Ovary (tissue), 9 donors: ENCODE measurements around the gene AKAP6. TPM values are rescaled to one million over a fixed set of nuclear protein-coding genes. Genes with fewer than 3 reads are reported as not detected.

ENCODE experiments used
- DNase-seq, 5 donors: peaks; one replicate each; pipeline ENCODE4 v3.0.0-alpha.2; 2019 to 2020
- H3K27ac ChIP-seq, 2 donors: fragments of 200-600 bp; one replicate each; pipeline versions ENCODE4 v1.5.1 to v1.8.0; 2019 to 2022
- H3K27me3 ChIP-seq: fragments of 200-600 bp; one replicate; pipeline ENCODE4 v1.8.0; 2022
- H3K36me3 ChIP-seq: fragments of 200-600 bp; sonication (generic); one replicate; pipeline ENCODE4 v1.5.1; 2019
- H3K4me1 ChIP-seq: one replicate; pipeline ENCODE4 v1.8.1; 2013; ENCODE audit warnings: mild to moderate bottlenecking, moderate library complexity; ENCODE audit not compliant: insufficient read depth
- H3K4me3 ChIP-seq: fragments of 200-600 bp; sonication (generic); one replicate; pipeline ENCODE4 v1.5.1; 2017
- H3K9me3 ChIP-seq, 2 donors: fragments of 200-600 bp in 1 of 2; sonication (generic) in 1 of 2; one replicate each; pipeline versions ENCODE4 v1.5.1 to v1.8.1; 2013 to 2019; ENCODE audit warnings: mild to moderate bottlenecking in 1 of 2, moderate library complexity in 1 of 2
- EP300 ChIP-seq: sonication (generic); formaldehyde crosslinking; IDR thresholded peaks from one replicate; pipeline ENCODE4 v1.6.1; 2017; ENCODE audit warnings: antibody characterized with exemption
- POLR2A ChIP-seq: fragments of 450-650 bp; IDR thresholded peaks from one replicate; pipeline ENCODE4 v1.6.1; 2017; ENCODE audit warnings: antibody characterized with exemption, mild to moderate bottlenecking, moderate library complexity
- WGBS, 3 donors: extraction: QIAGEN DNeasy Blood & Tissue Kit in 1 of 3; methylation state at CpG; one replicate each; pipeline versions ENCODE4 v1.1.5 to v1.1.7; 2013 to 2017; 5-methylcytosine and 5-hydroxymethylcytosine counted together
- intact Hi-C, 4 donors: fragments of 100-400 bp; cut with DNase I; formaldehyde crosslinking; loops; one replicate each; pipeline versions ENCODE4 v1.11.0 to v1.15.1; 2022 to 2023
- polyA plus RNA-seq, 2 donors: library from polyadenylated mRNA; stranded (reverse); fragments of 200-250 nt in 1 of 2; fragments of 350-450 nt in 1 of 2; fragmentation: Illumina TruSeq in 1 of 2; extraction: RNeasy Lipid Tissue Mini Kit (QIAGEN cat#74804) in 1 of 2; gene quantifications; one replicate each; pipeline ENCODE4 v1.2.3, GENCODE V29; 2013 to 2014
- total RNA-seq, 7 donors: library from RNA; depleted of rRNA in 2 of 7; stranded (reverse); fragments of >200 nt in 2 of 7; fragmentation: NEBNext Ultra II Directional in 3 of 7; extraction: Animal tissue kit (Norgen Biotek cat#: 25700) in 3 of 7; gene quantifications; one replicate each; pipeline versions ENCODE4 v1.1.0 to v1.2.4, GENCODE V29; 2016 to 2023
- TF ChIP-seq, protein P1 (sequence below), 3 donors: fragments of 450-650 bp in 2 of 3; fragments of 200-600 bp in 1 of 3; IDR thresholded peaks; one replicate each; pipeline versions ENCODE4 v1.5.1 to v1.8.0; 2016 to 2022; ENCODE audit warnings: antibody characterized with exemption in 3 of 3, mild to moderate bottlenecking in 1 of 3
- donor health status: DM: no; HTN: no; CAD: no; lungs with moderate emphysema.
- donor health status: DM: no; HTN: no; CAD: no.
- donor health status: Bipolar disorder and iron deficiency.
- donor health status: DM: yes; HTN: yes; CAD: no.
- donor health status: DM: no; HTN: no; CAD: no.
- donor health status: DM: yes; HTN: yes; CAD: no.

Gene AKAP6
- total and polyA plus RNA-seq, 9 donors = 2.3 to 13.1 (median 6.9) TPM

DNA sequence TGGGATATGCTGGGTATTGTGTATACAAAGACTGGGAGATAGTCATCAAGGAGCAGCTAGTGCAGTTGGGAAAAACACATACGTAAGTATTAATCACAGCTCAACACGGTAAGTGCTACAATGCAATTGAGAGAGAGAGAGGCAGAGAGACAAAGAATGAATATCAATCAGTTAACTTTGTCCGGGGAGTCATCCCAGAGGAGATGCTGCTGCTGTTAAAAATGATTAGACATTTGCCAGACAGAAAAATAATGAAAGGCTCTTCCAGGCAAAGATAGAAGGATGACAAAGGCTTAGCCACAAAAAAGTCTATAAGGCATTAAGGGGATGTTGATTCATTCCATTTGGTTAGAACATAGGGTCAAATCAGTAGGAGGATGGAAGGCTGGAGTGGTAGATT lies 45.1 kb downstream of the AKAP6 start:
- Histone ChIP-seq H3K4me3 (no peak overlapping the region), H3K9me3 (no peaks in the 10 kb centered on the region), H3K27me3 (no peaks in the 10 kb centered on the region), H3K27ac (no peak overlapping the region), H3K4me1 (no peaks in the 10 kb centered on the region), H3K36me3 (no peaks in the 10 kb centered on the region)
- intact Hi-C loops = no loop called here
- TF ChIP-seq, protein P1, sequence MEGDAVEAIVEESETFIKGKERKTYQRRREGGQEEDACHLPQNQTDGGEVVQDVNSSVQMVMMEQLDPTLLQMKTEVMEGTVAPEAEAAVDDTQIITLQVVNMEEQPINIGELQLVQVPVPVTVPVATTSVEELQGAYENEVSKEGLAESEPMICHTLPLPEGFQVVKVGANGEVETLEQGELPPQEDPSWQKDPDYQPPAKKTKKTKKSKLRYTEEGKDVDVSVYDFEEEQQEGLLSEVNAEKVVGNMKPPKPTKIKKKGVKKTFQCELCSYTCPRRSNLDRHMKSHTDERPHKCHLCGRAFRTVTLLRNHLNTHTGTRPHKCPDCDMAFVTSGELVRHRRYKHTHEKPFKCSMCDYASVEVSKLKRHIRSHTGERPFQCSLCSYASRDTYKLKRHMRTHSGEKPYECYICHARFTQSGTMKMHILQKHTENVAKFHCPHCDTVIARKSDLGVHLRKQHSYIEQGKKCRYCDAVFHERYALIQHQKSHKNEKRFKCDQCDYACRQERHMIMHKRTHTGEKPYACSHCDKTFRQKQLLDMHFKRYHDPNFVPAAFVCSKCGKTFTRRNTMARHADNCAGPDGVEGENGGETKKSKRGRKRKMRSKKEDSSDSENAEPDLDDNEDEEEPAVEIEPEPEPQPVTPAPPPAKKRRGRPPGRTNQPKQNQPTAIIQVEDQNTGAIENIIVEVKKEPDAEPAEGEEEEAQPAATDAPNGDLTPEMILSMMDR (IDR thresholded peaks at IDR 0.05) = no peak
- no peak for TF ChIP-seq EP300
- TF ChIP-seq POLR2A = no peak
- no peak for DNase-seq
- WGBS, 3 donors = 66 to 70% (median 69%) methylated on average over 3 of the region's 3 CpGs

DNA sequence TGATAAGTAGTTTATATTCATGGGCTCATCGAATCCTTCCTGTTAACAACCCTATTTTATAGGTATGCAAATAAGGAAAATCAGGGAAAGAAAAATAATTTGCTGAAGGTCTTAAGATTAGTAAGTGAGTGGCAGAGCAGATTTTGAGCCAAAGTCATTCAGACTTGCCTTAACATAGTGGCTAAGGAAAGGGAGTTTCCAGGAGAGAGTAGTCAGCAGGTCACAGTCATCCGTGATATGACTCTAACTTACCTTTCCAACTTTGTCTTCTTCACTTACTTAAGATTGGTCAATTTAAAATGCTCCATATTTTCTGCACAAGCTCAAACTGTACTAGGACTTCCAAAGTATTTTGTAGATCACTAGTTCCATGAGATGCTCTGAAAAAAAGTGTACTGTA lies 46.6 kb downstream of the AKAP6 start:
- no peaks in the 10 kb centered on the region for H3K9me3 ChIP-seq
- DNase-seq = no peak
- TF ChIP-seq POLR2A = no peak
- no peak for TF ChIP-seq EP300
- TF ChIP-seq, protein P1 (IDR thresholded peaks at IDR 0.05) = no peak
- H3K27me3 ChIP-seq = no peaks in the 10 kb centered on the region
- no peaks in the 10 kb centered on the region for H3K4me1 ChIP-seq
- no peak overlapping the region for H3K27ac ChIP-seq
- WGBS, 3 donors = 92 to 97% (median 92%) methylated on average over 2 of the region's 2 CpGs
- no peaks in the 10 kb centered on the region for H3K36me3 ChIP-seq
- H3K4me3 ChIP-seq = no peak overlapping the region
- intact Hi-C loops = no loop called here

DNA sequence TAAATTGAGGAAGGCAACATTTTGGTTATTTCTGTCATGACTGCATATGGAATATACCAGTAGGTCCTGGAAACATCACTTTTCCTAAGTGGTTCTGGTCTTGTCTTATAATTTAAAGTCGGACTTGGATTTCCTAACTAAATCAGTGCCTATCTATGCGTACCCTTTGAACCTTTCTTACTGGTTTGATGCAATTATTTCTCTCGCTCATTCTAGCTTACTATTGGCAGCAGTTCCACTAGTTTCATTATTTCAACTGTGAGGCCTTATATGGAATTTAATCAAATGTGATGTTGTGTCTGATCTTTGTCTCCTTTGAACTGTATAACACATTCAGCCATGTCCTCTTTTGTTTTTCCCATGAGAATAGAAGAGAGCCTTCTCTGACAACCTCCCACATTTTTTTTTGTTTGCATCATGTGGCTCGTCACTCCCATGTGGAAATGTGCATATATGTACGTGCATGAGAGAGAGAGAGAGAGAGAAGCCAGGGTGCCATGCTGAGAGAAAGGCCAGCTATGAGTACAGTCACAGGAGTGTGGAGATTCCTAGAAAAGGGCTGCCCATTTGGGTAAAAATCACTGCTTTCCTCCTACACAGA lies 48.0 kb downstream of the AKAP6 start:
- Histone ChIP-seq H3K4me1 (no peaks in the 10 kb centered on the region), H3K4me3 (no peak overlapping the region), H3K9me3 (no peaks in the 10 kb centered on the region), H3K36me3 (no peaks in the 10 kb centered on the region), H3K27me3 (no peaks in the 10 kb centered on the region), H3K27ac (no peak overlapping the region)
- intact Hi-C loops = no loop called here
- WGBS, 3 donors = 84 to 93% (median 88%) methylated on average over 5 of the region's 5 CpGs
- TF ChIP-seq EP300 = no peak
- TF ChIP-seq POLR2A = no peak
- TF ChIP-seq, protein P1 (IDR thresholded peaks at IDR 0.05) = no peak
- no peak for DNase-seq

GRCh38 chr14:32378284-32378683 lies 49.2 kb downstream of the AKAP6 start:
- Histone ChIP-seq H3K4me1 (no peaks in the 10 kb centered on the region), H3K4me3 (no peak overlapping the region), H3K9me3 (no peaks in the 10 kb centered on the region), H3K27ac (no peak overlapping the region), H3K27me3 (no peaks in the 10 kb centered on the region), H3K36me3 (no peaks in the 10 kb centered on the region)
- TF ChIP-seq, protein P1 (IDR thresholded peaks at IDR 0.05) = no peak
- TF ChIP-seq EP300 = no peak
- TF ChIP-seq POLR2A = no peak
- DNase-seq = no peak
- intact Hi-C loops = no loop called here
